Epithelial cell of esophagus (primary cell): Measurements from ENCODE around the gene RCOR2.

Experiments used
- DNase-seq: peaks from one replicate; pipeline ENCODE4 v3.0.0; 2010; ENCODE audit warnings: low read depth
- H3K4me3 ChIP-seq: 2 replicates; pipeline ENCODE4 v1.5.1; 2011; ENCODE audit warnings: mild to moderate bottlenecking, low read length, control low read depth
- TF ChIP-seq, protein P1 (sequence below): IDR thresholded peaks from 2 replicates; pipeline ENCODE4 v1.5.1; 2011; ENCODE audit warnings: low read depth, mild to moderate bottlenecking, low read length, control low read depth, inconsistent platforms; ENCODE audit not compliant: insufficient read depth; ENCODE audit errors: missing control alignments

RCOR2 gene

DNA sequence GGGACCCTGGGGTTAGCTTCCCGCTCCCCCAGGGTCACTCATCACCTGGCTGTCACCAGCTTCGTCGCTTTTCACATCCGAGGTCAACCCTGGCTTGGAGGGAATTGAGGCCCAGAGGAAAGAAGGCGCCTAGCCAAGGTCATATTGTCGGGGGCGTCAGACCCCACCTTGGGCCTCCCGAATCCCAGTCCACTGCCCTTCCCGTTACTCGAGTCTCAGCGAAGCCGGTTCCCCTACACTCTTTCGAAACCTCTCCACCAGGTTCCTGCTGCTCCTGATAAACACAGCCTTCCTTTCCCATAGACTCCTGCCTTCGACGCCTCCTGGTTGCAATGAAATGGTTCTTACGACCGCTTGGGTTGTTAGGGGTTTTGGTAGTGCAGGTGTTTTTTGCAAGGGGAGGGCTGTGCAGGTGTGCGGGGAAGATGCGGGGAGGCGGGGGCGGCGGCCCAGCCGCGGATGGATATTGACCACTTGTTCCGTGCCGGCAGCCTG lies 22.5 kb upstream of the RCOR2 start:
- H3K4me3 ChIP-seq: peak overlapping the region; percentile 82
- DNase-seq: peak; percentile 46
- TF ChIP-seq, protein P1, sequence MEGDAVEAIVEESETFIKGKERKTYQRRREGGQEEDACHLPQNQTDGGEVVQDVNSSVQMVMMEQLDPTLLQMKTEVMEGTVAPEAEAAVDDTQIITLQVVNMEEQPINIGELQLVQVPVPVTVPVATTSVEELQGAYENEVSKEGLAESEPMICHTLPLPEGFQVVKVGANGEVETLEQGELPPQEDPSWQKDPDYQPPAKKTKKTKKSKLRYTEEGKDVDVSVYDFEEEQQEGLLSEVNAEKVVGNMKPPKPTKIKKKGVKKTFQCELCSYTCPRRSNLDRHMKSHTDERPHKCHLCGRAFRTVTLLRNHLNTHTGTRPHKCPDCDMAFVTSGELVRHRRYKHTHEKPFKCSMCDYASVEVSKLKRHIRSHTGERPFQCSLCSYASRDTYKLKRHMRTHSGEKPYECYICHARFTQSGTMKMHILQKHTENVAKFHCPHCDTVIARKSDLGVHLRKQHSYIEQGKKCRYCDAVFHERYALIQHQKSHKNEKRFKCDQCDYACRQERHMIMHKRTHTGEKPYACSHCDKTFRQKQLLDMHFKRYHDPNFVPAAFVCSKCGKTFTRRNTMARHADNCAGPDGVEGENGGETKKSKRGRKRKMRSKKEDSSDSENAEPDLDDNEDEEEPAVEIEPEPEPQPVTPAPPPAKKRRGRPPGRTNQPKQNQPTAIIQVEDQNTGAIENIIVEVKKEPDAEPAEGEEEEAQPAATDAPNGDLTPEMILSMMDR: no peak

DNA sequence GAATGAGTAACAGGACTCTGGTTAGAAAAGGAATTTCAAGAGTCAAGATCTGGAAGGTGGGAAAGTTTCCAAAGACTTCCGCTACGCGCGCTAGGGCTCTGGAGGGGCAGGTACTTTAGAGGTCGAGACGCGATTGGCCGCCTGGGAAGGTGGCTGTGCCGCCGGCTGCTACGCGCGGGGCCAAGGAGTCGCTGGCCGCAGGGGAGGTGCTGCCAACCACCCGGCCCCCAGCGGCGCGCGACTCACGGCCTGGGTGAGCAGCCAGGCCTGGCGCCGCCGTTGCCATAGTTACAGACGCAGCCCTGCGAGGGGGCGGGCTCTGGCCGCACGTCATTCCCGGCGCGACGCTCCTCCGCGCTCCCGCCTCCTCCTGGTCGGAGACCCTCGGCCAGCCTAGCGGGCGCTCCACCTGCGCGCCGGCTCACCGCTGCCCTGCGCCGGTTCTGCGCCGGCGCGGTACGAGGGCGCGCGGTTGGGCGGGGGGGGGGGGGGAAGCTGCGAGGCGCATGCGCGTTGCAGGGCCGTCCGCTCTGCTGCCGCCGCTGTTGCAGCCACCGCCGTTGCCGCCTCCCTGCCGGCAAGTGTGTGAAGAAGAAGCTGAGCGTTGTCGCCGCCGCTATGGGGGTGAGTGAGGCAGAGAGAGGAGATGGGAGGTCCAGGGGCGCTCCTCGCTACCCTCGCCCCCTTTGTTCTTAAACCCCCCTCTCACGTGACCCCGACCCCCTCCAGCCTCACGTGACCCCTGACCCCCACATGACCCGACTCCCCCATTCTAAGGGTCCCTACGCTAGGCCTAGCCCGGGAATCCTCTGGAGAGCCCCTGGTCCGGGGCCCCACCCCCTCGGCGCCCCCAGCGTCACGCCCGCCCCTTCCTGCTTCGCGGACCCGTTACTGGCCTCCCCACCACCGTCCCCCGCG lies 21.8 kb upstream of the RCOR2 start, which contains the start of gene NAA40:
Gene NAA40 (plus strand): TSS at position 524 of the 918 bp plus-strand sequence. CDS start 95 bp downstream, at position 619.
- peak within 1 kb of the TSS; percentile 82 for H3K4me3 ChIP-seq
- DNase-seq: peak; percentile 96
- TF ChIP-seq, protein P1: no peak

DNA sequence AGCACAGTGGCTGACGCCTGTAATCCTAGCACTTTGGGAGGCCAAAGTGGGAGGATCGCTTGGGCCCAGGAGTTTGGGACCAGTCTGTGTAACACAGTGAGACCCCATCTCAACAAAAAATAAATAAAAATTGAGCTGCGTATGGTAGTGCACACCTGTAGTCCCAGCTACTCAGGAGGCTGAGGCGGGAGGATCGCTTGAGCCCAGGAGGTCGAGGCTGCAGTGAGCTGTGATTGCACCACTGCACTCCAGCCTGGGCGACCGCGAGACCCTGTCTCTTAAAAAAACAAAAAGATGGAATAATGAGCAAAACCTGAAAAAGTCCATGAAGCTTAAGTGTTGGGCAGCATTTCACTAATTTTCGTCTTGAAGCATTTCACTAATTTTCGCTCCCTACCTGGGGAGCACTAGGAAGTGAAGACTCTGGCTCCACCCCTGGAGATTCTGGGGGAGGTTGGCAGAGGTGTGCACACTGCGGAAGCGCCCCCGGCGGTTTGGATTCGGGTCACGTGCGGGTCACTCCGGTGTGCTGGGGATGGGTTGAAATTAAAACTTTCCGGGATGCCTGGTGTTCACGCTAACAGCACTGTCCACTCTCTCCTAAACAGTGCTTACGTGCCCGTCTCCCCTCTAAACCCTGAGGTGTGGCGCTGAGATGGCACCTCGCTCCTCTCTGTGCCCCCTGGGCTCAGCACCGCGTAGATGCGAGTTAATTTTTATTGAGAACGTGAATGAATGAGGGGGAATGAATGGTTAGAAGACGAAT lies 20.9 kb upstream of the RCOR2 start:
- TF ChIP-seq, protein P1: no peak
- H3K4me3 ChIP-seq: peak overlapping the region; percentile 51
- no peak for DNase-seq

DNA sequence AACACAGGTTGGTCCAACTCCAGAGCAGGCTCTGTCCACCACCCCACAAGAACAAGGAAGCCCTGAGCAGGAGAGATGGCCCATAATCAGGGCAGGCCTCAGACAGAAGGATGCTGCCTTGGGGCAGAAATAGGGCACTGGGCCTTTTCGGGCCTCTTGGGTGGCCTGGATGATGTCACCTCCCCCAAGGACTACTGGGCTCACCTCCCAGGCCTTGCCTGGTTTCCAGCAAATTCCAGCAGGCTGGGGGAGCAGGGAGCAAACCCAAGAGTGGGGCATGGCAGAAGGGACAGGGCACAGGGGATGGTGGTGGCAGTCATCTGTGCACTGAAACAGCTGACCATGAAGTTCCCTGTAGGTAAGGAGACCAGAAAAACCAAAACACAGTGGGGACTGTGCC lies 16.5 kb upstream of the RCOR2 start:
- H3K4me3 ChIP-seq: no peak overlapping the region
- DNase-seq: no peak
- TF ChIP-seq, protein P1: no peak

DNA sequence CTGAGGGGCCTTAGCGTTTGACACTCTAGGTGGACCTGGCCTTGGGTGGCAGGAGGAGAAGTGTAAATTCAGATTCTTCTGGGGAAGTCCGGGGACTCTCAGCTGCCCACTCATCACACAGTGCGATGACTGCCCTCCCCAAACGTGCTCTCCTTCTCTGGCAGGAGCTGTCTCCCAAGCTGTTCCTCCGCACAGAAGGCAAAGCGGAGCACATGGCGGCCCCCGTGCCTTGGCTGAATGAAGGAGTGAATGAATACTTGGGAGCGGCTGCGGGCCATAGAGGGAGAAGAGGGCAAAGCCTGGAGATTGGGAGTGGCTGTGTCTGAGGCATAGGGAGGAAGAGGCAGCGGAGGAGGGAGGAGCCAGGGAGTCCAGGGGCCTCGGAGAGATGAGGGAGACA lies 14.9 kb upstream of the RCOR2 start:
- no peak for DNase-seq
- H3K4me3 ChIP-seq: no peak overlapping the region
- TF ChIP-seq, protein P1: no peak

DNA sequence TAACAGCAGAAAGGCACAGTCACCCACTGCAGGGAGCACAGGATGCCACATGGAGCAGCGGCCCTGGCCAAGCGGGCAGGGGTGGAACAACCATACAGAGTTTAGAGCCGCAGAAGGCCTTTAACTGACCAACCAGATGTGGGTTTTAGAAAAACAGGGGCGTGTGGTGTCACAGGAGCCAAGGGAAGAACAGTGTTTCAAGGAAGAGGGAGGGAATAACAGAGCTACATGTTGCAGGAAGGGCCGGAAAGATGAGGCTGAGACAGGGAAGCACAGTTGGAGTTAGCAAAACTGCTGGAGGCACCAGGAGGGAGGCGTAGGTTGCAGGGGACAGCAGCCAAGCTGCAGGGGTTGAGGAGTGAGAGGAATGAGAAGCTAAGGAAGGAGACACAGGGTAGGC lies 14.1 kb upstream of the RCOR2 start:
- no peak for DNase-seq
- no peak overlapping the region for H3K4me3 ChIP-seq
- TF ChIP-seq, protein P1: no peak
